A673 (cell line): ENCODE results near the gene PKD1.

Experiments used
- EZH2 ChIP-seq: fragments of 200-600 bp; sonication (generic); IDR thresholded peaks from 2 replicates; pipeline ENCODE4 v1.6.1; 2017; ENCODE audit warnings: borderline replicate concordance, low read depth, mild to moderate bottlenecking, mixed read lengths, antibody characterized with exemption, low read length; ENCODE audit not compliant: poor library complexity, severe bottlenecking
- TF ChIP-seq, protein P1 (sequence below): fragments of 300-800, 200-600 bp; sonication (generic); conservative IDR thresholded peaks from 2 replicates; pipeline ENCODE4 v1.5.1; 2017; ENCODE audit warnings: low read depth, mild to moderate bottlenecking, antibody characterized with exemption, low read length, moderate library complexity, mixed read lengths

DNA sequence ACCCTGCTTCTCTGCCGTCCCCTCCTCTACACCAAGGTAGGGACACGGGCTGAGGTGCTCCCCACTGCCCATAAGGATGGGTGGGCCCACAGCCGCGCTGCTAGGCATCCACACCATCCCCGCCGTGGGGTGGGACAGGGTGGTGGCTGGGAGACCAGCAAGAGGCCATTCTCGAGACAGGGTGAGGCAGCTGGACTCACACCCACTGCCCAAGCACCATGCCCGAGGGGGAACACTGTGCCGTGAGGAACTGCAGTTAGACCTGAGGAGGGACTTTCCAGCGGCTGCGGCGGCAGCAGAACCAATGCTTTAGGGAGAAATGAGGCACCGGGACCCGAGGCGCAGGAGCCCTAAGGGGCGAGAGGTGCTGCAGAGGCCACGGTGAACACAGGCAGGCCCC, 13.3 kb downstream of the PKD1 start:
- TF ChIP-seq, protein P1, sequence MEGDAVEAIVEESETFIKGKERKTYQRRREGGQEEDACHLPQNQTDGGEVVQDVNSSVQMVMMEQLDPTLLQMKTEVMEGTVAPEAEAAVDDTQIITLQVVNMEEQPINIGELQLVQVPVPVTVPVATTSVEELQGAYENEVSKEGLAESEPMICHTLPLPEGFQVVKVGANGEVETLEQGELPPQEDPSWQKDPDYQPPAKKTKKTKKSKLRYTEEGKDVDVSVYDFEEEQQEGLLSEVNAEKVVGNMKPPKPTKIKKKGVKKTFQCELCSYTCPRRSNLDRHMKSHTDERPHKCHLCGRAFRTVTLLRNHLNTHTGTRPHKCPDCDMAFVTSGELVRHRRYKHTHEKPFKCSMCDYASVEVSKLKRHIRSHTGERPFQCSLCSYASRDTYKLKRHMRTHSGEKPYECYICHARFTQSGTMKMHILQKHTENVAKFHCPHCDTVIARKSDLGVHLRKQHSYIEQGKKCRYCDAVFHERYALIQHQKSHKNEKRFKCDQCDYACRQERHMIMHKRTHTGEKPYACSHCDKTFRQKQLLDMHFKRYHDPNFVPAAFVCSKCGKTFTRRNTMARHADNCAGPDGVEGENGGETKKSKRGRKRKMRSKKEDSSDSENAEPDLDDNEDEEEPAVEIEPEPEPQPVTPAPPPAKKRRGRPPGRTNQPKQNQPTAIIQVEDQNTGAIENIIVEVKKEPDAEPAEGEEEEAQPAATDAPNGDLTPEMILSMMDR = no peak
- no peak for TF ChIP-seq EZH2
